GM23248 (cell line): ENCODE data around the gene VPS37B.

Experiments used
- EZH2 ChIP-seq: fragments of 200-600 bp; sonication (generic); IDR thresholded peaks from 2 replicates; pipeline ENCODE4 v1.6.1; 2018; ENCODE audit warnings: antibody characterized with exemption, mild to moderate bottlenecking; ENCODE audit not compliant: insufficient read depth, poor library complexity, severe bottlenecking
- EZH2phosphoT487 ChIP-seq: fragments of 200-600 bp; sonication (generic); IDR thresholded peaks from 2 replicates; pipeline ENCODE4 v1.6.1; 2018; ENCODE audit warnings: antibody characterized with exemption, moderate library complexity, mild to moderate bottlenecking, low read depth; ENCODE audit not compliant: insufficient read depth

DNA sequence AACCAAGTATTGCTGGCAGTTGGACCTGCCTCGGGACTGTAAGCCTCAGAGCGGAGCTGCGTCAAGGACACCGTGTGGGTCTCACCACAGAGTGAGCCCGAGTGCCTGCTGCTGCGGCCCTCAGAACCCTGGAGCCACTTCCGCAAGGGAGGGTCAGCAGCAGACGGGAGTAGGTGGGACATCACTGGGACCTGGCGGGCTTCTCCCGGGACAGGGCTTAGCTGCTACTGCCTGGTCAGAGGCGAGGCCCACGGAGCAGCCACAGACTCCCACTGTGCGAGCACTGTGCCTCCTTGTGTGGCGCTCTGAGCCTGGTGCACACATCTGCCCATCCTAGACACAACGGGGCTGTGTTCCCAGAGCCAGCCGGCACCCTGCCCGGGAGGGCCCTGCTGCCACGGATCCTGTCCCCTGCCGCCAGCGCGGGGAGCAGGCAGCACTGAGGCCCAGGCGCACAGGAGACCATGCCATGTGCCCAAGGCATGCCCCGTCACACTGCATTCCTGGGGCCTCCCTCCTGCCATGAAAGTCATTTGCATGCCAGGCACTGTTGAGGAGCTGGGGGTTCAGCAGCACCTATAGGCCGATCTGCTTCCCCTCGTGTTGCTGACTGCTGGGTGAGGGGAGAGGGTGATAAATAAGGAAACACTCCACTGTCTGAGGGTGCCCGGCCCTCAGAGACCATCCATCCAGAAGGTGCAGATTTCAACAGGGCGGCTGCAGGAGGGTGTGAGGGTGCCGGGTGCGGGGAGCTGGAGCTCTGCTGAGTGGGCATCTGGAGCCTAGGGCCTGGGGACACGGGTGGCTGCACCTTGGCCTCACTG lies 50.7 kb downstream of the VPS37B start:
- TF ChIP-seq EZH2 (no peak), EZH2phosphoT487 (no peak)
